ENCODE measurements around the gene CTU1.

CTU1 gene

DNA sequence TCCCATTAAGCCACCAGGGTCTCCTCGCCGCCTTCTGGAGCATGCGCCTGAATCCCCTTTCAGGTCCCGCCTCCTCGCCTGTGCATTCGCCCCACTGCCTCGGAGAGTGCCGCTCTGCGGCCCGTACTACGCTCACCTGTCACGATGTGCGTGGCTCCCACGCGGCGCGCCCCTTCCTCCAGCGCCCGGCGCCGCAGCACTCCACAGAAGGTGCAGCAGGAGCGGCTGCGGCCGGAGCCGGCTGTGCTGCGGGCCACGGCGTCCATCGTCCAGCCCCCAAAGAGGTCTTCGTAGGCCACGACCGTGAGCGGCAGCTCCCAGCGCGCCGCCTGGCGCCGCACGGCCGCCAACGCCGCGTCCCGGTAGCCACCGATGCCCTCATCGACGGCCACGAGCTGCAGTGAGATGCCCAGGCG, 4.3 kb downstream of the CTU1 start:
- H3K4me3 ChIP-seq (ENCODE audit: low read depth, low read length): no peak overlapping the region
- TF ChIP-seq, protein P1, sequence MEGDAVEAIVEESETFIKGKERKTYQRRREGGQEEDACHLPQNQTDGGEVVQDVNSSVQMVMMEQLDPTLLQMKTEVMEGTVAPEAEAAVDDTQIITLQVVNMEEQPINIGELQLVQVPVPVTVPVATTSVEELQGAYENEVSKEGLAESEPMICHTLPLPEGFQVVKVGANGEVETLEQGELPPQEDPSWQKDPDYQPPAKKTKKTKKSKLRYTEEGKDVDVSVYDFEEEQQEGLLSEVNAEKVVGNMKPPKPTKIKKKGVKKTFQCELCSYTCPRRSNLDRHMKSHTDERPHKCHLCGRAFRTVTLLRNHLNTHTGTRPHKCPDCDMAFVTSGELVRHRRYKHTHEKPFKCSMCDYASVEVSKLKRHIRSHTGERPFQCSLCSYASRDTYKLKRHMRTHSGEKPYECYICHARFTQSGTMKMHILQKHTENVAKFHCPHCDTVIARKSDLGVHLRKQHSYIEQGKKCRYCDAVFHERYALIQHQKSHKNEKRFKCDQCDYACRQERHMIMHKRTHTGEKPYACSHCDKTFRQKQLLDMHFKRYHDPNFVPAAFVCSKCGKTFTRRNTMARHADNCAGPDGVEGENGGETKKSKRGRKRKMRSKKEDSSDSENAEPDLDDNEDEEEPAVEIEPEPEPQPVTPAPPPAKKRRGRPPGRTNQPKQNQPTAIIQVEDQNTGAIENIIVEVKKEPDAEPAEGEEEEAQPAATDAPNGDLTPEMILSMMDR (IDR thresholded peaks at IDR 0.05; ENCODE audit: low read depth, low read length): no peak

DNA sequence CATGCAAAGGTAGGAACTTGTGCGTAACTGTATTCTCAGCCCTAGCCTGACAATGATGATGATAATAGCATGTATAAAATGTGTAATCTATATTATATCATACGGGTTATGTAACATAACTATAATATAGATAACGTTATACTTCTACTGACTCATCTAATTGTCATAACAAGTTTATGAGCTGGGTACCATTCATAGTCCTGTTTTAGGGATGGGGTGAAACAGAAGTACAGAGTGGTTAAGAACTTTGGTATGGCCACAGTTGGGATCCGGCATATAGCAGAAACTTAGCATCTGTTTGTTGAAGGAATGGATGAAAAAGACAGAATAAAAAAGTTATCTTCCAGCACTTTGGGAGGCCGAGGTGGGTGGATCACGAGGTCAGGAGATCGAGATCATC, 5.2 kb downstream of the CTU1 start:
- no peak overlapping the region for H3K4me3 ChIP-seq (ENCODE audit: low read depth, low read length)
- TF ChIP-seq, protein P1 (IDR thresholded peaks at IDR 0.05; ENCODE audit: low read depth, low read length): no peak

DNA sequence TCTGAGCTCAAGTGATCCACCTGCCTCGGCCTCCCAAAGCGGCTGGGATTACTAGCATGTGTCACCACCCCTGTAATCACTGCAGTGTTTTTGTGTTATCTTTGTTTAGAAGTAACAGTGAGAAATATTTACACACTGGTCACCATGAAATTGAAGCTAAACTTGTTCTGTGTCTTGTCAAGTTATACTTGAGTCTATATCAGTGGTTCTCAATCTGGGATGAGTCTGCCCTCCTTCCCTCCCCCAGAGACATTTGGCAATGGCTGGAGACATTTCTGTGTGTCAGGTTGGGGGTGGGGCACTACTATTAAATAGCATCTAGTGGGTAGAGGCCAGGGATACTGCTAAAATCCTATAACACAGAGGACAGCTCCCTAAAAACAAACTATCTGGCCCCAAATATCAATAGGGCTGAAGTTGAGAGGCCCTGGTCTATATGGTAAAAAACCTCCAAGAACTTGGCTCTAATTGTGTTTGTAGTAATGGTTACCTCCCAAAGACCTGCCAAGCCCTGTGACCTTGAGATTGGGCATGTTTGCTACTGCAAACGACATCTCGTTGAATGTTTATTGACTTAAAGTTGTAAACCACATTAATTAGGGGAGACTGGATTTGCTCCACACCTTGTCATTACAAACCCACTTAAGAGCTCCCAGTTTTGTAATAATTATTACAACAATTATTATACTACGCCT, 6.9 kb downstream of the CTU1 start:
- TF ChIP-seq, protein P1 (IDR thresholded peaks at IDR 0.05; ENCODE audit: low read depth, low read length): no peak

DNA sequence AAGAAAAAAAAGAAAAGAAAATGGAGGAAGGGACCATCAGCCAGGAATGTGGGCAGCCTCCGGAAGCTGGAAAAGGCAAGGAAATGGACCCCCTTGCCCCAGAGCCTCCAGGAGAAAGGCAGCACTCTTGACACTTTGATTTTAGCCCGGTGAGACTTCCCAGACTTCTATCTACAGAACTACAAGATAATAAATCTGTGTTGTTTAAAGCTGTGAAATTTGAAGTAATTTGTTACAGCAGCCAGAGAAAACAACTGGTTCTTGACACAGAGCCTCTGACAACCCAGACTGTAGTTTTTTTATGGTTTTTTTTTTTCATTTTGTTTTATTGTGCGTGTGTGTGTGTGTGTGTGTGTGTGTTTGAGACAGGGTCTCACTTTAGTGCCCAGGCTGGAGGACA, 7.6 kb downstream of the CTU1 start:
- TF ChIP-seq, protein P1 (IDR thresholded peaks at IDR 0.05; ENCODE audit: low read depth, low read length): no peak
- H3K4me3 ChIP-seq (ENCODE audit: low read depth, low read length): no peak overlapping the region

More for the DNA sequence above, 6.9 kb downstream of the CTU1 start:
- no peak overlapping the region for H3K4me3 ChIP-seq (ENCODE audit: low read depth, low read length)

DNA sequence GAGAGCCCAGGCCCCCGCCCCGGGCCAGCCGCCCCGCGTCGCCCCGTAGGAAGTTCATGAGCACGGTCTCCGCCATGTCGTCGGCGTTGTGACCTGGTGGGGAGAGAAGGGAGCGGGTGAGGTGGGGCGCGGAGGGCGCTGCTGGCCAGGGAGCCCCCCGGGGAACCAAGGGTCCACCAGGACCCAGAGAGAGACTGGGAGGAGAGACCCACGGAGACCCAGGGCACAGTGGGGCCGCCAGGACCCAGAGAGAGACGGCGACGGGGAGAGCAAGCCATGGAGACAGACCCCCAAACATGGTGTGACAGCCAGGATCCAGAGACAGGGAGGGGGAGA, 9.2 kb downstream of the CTU1 start:
- TF ChIP-seq, protein P1 (IDR thresholded peaks at IDR 0.05; ENCODE audit: low read depth, low read length): no peak
- no peak overlapping the region for H3K4me3 ChIP-seq (ENCODE audit: low read depth, low read length)

DNA sequence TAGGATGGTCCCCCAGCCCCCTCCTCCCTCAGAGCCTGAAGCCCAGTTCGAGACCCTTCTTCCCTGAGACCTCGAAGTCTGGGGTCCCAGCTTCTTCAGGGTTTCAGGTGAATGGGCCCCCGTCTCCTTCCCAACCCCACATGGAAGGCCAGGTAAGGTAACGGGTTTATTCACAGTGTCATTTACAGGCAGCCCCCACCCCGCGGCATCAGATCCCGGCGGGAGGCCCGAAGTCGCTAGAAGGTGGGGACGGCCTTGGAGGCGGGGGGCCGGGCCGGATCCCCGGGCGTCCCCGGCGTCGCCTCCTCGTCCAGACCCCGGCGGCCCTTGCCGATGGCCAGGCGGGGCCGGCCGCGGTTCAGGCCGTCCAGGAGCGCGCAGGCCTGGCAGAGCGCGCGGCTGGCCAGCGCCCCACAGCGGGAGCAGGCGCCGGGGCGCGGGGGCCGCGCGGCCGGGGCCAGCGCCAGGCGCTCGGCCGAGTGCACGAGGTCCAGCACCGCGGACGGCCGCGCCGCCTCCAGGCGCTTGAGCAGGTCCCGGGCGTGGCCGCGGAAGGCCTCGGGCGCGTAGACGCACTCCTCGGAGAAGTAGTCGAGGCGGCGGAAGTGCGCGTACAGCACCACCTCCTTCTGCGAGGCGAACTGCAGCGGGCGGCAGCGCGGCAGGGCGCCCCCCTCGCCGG, 9.7 kb downstream of the CTU1 start:
- TF ChIP-seq, protein P1 (IDR thresholded peaks at IDR 0.05; ENCODE audit: low read depth, low read length): no peak
- no peak overlapping the region for H3K4me3 ChIP-seq (ENCODE audit: low read depth, low read length)

DNA sequence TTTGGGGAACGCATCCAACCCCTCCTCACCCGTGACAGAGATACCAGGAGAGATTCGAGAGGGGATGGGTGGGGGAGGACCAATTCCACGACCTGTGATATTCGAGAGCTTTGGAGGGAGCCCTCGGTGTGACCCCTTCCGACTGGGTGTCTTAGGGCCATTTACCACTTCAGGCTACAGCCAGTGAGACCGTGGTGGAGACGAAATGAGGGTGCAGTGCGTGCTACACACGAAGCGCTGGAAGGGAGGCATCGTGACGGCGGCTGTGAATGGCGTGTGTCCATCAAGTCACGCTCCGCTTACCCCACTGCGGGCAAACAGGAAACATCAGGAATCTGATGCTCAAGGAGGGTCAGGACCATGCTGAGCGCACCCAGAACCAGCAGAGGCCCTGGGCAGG, 10.4 kb downstream of the CTU1 start:
- TF ChIP-seq, protein P1 (IDR thresholded peaks at IDR 0.05; ENCODE audit: low read depth, low read length): no peak
- H3K4me3 ChIP-seq (ENCODE audit: low read depth, low read length): no peak overlapping the region
